Measurements from ENCODE around the gene EDRF1.

DNA sequence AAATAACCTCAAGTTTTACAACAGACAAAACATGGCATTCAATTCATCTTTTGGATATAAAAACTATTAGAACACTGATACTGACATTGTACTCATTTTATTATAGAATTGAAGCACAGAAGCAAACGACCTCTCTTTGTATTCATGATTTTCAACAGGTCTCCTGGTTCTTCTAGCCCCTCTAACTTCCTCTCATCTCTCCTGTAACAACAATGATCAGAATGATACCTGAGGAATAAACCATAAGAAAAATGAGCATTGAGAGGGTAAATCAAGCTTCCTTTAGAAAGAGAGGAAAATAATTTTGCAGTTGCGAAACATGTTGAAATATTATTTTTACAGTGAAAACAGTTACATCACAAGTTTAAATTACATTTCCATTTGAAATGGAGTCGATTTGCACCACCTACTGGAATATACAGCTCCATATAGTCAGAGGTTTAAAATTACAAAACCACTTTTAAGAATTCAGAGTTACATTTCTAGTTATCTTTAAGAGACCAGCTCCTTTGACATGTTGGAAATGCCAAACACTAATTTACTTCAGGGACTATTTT is 19.1 kb upstream of the EDRF1 start:
- TF ChIP-seq ETV5 (CRISPR knock-in tag; IDR thresholded peaks at IDR 0.05; ENCODE audit: borderline replicate concordance): no peak
- TF ChIP-seq, protein P1, sequence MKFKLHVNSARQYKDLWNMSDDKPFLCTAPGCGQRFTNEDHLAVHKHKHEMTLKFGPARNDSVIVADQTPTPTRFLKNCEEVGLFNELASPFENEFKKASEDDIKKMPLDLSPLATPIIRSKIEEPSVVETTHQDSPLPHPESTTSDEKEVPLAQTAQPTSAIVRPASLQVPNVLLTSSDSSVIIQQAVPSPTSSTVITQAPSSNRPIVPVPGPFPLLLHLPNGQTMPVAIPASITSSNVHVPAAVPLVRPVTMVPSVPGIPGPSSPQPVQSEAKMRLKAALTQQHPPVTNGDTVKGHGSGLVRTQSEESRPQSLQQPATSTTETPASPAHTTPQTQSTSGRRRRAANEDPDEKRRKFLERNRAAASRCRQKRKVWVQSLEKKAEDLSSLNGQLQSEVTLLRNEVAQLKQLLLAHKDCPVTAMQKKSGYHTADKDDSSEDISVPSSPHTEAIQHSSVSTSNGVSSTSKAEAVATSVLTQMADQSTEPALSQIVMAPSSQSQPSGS (CRISPR knock-in tag; IDR thresholded peaks at IDR 0.05): no peak
- no peak for TF ChIP-seq REPIN1 (CRISPR knock-in tag; IDR thresholded peaks at IDR 0.05; ENCODE audit: borderline replicate concordance, low read depth)
- TF ChIP-seq HDAC2 (CRISPR knock-in tag; IDR thresholded peaks at IDR 0.05): no peak
- TF ChIP-seq FOXA1 (IDR thresholded peaks at IDR 0.05): no peak
- no peak for TF ChIP-seq FOXA1 (CRISPR knock-in tag; IDR thresholded peaks at IDR 0.05)
- TF ChIP-seq STAG1 (CRISPR knock-in tag; IDR thresholded peaks at IDR 0.05): no peak
- TF ChIP-seq, protein P2, sequence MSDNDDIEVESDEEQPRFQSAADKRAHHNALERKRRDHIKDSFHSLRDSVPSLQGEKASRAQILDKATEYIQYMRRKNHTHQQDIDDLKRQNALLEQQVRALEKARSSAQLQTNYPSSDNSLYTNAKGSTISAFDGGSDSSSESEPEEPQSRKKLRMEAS (IDR thresholded peaks at IDR 0.05): no peak
- no peak for TF ChIP-seq TAF1 (CRISPR knock-in tag; IDR thresholded peaks at IDR 0.05)
- no peak for TF ChIP-seq BHLHE40 (IDR thresholded peaks at IDR 0.05; ENCODE audit: low read length)
- no peak for TF ChIP-seq SYNCRIP (IDR thresholded peaks at IDR 0.05; ENCODE audit: insufficient read depth, low read depth, low read length)

All from HepG2 (cell line).